ENCODE data around the gene ASTN2. TPM values are rescaled to one million over a fixed set of nuclear protein-coding genes. Genes with fewer than 3 reads are reported as not detected.

Gene ASTN2
- total and polyA plus RNA-seq, 2 experiments from 2014 or later: 7.0 to 24.6 TPM

DNA sequence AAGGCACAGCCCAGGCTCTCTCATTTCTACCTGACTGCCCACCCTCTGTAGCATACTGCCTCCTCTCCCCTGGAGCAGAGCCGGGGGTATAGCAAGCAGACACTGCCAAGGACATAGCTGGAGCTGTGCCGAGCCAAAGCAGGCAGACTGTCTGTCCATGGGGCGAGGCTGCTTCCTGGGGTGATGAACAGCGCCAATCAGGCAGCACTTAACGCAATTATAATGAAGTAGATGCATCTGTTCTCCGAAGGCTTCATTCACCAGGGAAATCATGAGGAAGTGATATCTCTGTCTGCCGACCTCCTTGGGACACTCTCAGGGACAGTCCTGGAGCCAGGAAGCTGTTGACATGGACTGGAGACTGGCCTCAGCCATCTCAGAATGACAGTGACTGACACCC lies 230.7 kb downstream of the ASTN2 start (continued):
- TF ChIP-seq, protein P1, sequence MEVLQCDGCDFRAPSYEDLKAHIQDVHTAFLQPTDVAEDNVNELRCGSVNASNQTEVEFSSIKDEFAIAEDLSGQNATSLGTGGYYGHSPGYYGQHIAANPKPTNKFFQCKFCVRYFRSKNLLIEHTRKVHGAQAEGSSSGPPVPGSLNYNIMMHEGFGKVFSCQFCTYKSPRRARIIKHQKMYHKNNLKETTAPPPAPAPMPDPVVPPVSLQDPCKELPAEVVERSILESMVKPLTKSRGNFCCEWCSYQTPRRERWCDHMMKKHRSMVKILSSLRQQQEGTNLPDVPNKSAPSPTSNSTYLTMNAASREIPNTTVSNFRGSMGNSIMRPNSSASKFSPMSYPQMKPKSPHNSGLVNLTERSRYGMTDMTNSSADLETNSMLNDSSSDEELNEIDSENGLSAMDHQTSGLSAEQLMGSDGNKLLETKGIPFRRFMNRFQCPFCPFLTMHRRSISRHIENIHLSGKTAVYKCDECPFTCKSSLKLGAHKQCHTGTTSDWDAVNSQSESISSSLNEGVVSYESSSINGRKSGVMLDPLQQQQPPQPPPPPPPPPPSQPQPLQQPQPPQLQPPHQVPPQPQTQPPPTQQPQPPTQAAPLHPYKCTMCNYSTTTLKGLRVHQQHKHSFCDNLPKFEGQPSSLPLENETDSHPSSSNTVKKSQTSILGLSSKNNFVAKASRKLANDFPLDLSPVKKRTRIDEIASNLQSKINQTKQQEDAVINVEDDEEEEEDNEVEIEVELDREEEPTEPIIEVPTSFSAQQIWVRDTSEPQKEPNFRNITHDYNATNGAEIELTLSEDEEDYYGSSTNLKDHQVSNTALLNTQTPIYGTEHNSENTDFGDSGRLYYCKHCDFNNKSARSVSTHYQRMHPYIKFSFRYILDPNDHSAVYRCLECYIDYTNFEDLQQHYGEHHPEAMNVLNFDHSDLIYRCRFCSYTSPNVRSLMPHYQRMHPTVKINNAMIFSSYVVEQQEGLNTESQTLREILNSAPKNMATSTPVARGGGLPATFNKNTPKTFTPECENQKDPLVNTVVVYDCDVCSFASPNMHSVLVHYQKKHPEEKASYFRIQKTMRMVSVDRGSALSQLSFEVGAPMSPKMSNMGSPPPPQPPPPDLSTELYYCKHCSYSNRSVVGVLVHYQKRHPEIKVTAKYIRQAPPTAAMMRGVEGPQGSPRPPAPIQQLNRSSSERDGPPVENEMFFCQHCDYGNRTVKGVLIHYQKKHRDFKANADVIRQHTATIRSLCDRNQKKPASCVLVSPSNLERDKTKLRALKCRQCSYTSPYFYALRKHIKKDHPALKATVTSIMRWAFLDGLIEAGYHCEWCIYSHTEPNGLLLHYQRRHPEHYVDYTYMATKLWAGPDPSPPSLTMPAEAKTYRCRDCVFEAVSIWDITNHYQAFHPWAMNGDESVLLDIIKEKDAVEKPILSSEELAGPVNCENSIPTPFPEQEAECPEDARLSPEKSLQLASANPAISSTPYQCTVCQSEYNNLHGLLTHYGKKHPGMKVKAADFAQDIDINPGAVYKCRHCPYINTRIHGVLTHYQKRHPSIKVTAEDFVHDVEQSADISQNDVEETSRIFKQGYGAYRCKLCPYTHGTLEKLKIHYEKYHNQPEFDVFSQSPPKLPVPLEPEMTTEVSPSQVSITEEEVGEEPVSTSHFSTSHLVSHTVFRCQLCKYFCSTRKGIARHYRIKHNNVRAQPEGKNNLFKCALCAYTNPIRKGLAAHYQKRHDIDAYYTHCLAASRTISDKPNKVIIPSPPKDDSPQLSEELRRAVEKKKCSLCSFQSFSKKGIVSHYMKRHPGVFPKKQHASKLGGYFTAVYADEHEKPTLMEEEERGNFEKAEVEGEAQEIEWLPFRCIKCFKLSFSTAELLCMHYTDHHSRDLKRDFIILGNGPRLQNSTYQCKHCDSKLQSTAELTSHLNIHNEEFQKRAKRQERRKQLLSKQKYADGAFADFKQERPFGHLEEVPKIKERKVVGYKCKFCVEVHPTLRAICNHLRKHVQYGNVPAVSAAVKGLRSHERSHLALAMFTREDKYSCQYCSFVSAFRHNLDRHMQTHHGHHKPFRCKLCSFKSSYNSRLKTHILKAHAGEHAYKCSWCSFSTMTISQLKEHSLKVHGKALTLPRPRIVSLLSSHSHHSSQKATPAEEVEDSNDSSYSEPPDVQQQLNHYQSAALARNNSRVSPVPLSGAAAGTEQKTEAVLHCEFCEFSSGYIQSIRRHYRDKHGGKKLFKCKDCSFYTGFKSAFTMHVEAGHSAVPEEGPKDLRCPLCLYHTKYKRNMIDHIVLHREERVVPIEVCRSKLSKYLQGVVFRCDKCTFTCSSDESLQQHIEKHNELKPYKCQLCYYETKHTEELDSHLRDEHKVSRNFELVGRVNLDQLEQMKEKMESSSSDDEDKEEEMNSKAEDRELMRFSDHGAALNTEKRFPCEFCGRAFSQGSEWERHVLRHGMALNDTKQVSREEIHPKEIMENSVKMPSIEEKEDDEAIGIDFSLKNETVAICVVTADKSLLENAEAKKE (CRISPR knock-in tag; IDR thresholded peaks at IDR 0.05): no peak
- no peak for TF ChIP-seq EZH2phosphoT487 (IDR thresholded peaks at IDR 0.05; ENCODE audit: unreplicated experiment)
- no peak for TF ChIP-seq JUNB (IDR thresholded peaks at IDR 0.05; ENCODE audit: unreplicated experiment)
- no peak for TF ChIP-seq STAT1 (IDR thresholded peaks at IDR 0.05; ENCODE audit: unreplicated experiment)
- TF ChIP-seq, protein P2, sequence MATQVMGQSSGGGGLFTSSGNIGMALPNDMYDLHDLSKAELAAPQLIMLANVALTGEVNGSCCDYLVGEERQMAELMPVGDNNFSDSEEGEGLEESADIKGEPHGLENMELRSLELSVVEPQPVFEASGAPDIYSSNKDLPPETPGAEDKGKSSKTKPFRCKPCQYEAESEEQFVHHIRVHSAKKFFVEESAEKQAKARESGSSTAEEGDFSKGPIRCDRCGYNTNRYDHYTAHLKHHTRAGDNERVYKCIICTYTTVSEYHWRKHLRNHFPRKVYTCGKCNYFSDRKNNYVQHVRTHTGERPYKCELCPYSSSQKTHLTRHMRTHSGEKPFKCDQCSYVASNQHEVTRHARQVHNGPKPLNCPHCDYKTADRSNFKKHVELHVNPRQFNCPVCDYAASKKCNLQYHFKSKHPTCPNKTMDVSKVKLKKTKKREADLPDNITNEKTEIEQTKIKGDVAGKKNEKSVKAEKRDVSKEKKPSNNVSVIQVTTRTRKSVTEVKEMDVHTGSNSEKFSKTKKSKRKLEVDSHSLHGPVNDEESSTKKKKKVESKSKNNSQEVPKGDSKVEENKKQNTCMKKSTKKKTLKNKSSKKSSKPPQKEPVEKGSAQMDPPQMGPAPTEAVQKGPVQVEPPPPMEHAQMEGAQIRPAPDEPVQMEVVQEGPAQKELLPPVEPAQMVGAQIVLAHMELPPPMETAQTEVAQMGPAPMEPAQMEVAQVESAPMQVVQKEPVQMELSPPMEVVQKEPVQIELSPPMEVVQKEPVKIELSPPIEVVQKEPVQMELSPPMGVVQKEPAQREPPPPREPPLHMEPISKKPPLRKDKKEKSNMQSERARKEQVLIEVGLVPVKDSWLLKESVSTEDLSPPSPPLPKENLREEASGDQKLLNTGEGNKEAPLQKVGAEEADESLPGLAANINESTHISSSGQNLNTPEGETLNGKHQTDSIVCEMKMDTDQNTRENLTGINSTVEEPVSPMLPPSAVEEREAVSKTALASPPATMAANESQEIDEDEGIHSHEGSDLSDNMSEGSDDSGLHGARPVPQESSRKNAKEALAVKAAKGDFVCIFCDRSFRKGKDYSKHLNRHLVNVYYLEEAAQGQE (IDR thresholded peaks at IDR 0.05; ENCODE audit: unreplicated experiment): no peak
- TF ChIP-seq ZNF331 (CRISPR knock-in tag; IDR thresholded peaks at IDR 0.05; ENCODE audit: low read depth): no peak

DNA sequence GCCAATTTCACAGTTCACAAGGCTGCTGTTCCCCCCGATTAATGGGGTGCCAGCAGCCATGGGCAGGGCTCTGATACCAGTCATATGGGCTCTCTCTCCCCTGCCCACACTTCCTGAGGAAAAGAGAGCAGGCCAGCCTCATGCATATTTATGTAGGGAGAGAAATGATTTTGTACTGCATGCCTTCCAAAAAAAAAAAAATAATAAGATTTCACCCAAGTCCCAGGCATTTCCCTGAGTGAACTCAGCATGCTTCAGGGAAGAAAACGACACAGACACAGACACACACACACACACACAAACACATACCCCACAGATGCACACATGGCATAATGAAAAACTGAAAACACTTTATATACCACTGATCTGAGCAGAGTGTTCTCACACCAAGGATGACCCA lies 232.8 kb downstream of the ASTN2 start:
- Histone ChIP-seq H3K36me3 (ENCODE audit: insufficient read depth) (0 out of 2 replicates have a peak, but pooled peaks cover 4% of the 10 kb centered on the region), H3F3A (replicated peaks; ENCODE audit: low read depth) (no peaks in the 10 kb centered on the region), H3K9me2 (ENCODE audit: insufficient read depth) (no peaks in the 10 kb centered on the region), H2AFZ (no peak overlapping the region), H3K27ac (ENCODE audit: low read depth) (no peak overlapping the region), H3K79me2 (replicated peaks; ENCODE audit: insufficient read depth) (no peaks in the 10 kb centered on the region), H3K4me1 (ENCODE audit: insufficient read depth) (no peaks in the 10 kb centered on the region), H3K4me3 (no peak overlapping the region), H3K27me3 (ENCODE audit: insufficient read depth) (no peaks in the 10 kb centered on the region), H3K4me2 (no peak overlapping the region), H4K20me1 (replicated peaks; ENCODE audit: insufficient read depth) (no peaks in the 10 kb centered on the region; the same call in 1 of the 2 replicates)
- H3K4me1 Mint-ChIP-seq: peaks cover 3% of the 10 kb centered on the region; the same call in 2 of the 3 replicates
- TF ChIP-seq EZH2phosphoT487 (IDR thresholded peaks at IDR 0.05; ENCODE audit: unreplicated experiment) (no peak), JUNB (IDR thresholded peaks at IDR 0.05; ENCODE audit: unreplicated experiment) (no peak), NANOG (IDR thresholded peaks at IDR 0.05; ENCODE audit: borderline replicate concordance) (no peak), STAT1 (IDR thresholded peaks at IDR 0.05; ENCODE audit: unreplicated experiment) (no peak), EZH2 (IDR thresholded peaks at IDR 0.05; ENCODE audit: low read depth, unreplicated experiment) (no peak)
- TF ChIP-seq, protein P3, sequence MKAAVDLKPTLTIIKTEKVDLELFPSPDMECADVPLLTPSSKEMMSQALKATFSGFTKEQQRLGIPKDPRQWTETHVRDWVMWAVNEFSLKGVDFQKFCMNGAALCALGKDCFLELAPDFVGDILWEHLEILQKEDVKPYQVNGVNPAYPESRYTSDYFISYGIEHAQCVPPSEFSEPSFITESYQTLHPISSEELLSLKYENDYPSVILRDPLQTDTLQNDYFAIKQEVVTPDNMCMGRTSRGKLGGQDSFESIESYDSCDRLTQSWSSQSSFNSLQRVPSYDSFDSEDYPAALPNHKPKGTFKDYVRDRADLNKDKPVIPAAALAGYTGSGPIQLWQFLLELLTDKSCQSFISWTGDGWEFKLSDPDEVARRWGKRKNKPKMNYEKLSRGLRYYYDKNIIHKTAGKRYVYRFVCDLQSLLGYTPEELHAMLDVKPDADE (IDR thresholded peaks at IDR 0.05): no peak
- TF ChIP-seq, protein P2 (IDR thresholded peaks at IDR 0.05; ENCODE audit: unreplicated experiment): no peak
- no peak overlapping the region for H3K27ac Mint-ChIP-seq
- H3K4me3 Mint-ChIP-seq: no peak overlapping the region
- peaks cover 14% of the 10 kb centered on the region for H3K9me3 Mint-ChIP-seq
- peaks cover 12% of the 10 kb centered on the region for H3K36me3 Mint-ChIP-seq (ENCODE audit: low read depth)
- H3K27me3 Mint-ChIP-seq (ENCODE audit: insufficient read depth, low read depth, poor library complexity): no peaks in the 10 kb centered on the region
- no peak for ATAC-seq
- no peak for DNase-seq (ENCODE audit: low spot score)

Data from GM23338 (cell line).